ENCODE measurements around the gene TRPM2. TPM values are rescaled to one million over a fixed set of nuclear protein-coding genes. Genes with fewer than 3 reads are reported as not detected.

The TRPM2 gene
- total RNA-seq, 3 donors from 2014 or later (not counting 1 experiment from before 2014, with no cell fraction given), result 21.7 to 70.5 (median 25.2) TPM

DNA sequence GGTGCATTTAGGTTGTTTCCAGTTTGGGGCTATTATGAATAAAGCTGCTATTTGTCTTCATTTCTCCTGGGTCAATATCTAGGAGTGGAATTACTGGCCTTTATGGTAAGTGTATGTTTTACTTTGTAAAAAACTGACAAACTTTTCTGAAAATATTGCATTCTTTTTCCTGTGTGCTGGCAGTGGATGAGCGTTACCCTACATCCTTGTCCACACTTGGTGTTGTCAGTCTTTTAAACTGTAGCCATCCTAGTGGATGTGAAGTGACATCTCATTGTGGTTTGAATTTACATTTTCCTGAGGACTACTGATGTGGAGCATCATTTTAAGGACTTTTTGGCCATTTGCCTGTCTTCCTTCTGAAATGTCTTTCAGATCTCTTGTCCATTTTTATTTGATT, 35.9 kb downstream of the TRPM2 start:
- ATAC-seq (no peak), DNase-seq (no peak)
- Histone ChIP-seq H3K9me3 (ENCODE audit: control insufficient read depth, insufficient read depth, low read length) (no peaks in the 10 kb centered on the region), H3K4me1 (ENCODE audit: control insufficient read depth, insufficient read depth, low read length) (no peaks in the 10 kb centered on the region), H3K4me3 (ENCODE audit: low read length) (no peak overlapping the region), H3K36me3 (ENCODE audit: control insufficient read depth, insufficient read depth, low read length) (no peaks in the 10 kb centered on the region), H3K27me3 (ENCODE audit: control insufficient read depth, insufficient read depth, low read length) (no peaks in the 10 kb centered on the region), H3K27ac (ENCODE audit: low read length) (no peak overlapping the region)
- TF ChIP-seq, protein P1, sequence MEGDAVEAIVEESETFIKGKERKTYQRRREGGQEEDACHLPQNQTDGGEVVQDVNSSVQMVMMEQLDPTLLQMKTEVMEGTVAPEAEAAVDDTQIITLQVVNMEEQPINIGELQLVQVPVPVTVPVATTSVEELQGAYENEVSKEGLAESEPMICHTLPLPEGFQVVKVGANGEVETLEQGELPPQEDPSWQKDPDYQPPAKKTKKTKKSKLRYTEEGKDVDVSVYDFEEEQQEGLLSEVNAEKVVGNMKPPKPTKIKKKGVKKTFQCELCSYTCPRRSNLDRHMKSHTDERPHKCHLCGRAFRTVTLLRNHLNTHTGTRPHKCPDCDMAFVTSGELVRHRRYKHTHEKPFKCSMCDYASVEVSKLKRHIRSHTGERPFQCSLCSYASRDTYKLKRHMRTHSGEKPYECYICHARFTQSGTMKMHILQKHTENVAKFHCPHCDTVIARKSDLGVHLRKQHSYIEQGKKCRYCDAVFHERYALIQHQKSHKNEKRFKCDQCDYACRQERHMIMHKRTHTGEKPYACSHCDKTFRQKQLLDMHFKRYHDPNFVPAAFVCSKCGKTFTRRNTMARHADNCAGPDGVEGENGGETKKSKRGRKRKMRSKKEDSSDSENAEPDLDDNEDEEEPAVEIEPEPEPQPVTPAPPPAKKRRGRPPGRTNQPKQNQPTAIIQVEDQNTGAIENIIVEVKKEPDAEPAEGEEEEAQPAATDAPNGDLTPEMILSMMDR (IDR thresholded peaks at IDR 0.05), result no peak
- peaks cover 4 to 10% of the 10 kb centered on the region in 2 donors for H3K4me1 Mint-ChIP-seq
- H3K9me3 Mint-ChIP-seq, result peaks cover 4% of the 10 kb centered on the region in 2 donors
- intact Hi-C loops (cut with micrococcal nuclease), result no loop called here
- H3K27ac Mint-ChIP-seq, result peak overlapping the region in 1 of 2 donors; percentile 7
- no CpG with 5 or more reads among the region's 1 CpG for whole genome bisulfite sequencing (ENCODE audit: insufficient coverage)
- no peak overlapping the region for H3K4me3 Mint-ChIP-seq
- peaks cover 26% of the 10 kb centered on the region for H3K36me3 Mint-ChIP-seq
- no peaks in the 10 kb centered on the region for H3K27me3 Mint-ChIP-seq (ENCODE audit: low read depth in 2 of 2)

DNA sequence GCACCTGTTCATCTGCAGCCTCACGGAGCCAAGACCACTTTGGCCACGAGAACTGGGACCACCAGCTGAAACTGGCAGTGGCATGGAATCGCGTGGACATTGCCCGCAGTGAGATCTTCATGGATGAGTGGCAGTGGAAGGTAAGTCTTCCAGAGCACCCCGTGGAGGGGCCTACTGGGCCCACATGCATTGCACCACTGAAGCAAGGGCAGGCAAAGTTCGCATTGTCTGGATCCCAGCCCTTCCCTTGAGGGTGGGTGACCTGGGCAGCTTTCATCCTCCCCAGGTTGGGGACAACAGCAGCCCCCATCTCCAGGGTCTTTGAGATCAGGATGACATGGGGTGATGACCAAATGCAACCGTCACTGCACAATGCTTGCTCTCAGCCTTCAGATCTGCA, 37.5 kb downstream of the TRPM2 start:
- ATAC-seq (no peak), DNase-seq (no peak)
- 95% methylated on average over 8 of the region's 8 CpGs for WGBS (ENCODE audit: insufficient coverage)
- no peak overlapping the region for H3K27ac Mint-ChIP-seq
- H3K27me3 Mint-ChIP-seq (ENCODE audit: low read depth in 2 of 2), result no peaks in the 10 kb centered on the region
- peaks cover 12% of the 10 kb centered on the region for H3K36me3 Mint-ChIP-seq
- peaks cover 4 to 10% of the 10 kb centered on the region in 2 donors for H3K4me1 Mint-ChIP-seq
- no peaks in the 10 kb centered on the region for H3K9me3 Mint-ChIP-seq
- Histone ChIP-seq H3K4me3 (ENCODE audit: low read length) (no peak overlapping the region), H3K36me3 (ENCODE audit: control insufficient read depth, insufficient read depth, low read length) (no peaks in the 10 kb centered on the region), H3K27me3 (ENCODE audit: control insufficient read depth, insufficient read depth, low read length) (no peaks in the 10 kb centered on the region), H3K4me1 (ENCODE audit: control insufficient read depth, insufficient read depth, low read length) (no peaks in the 10 kb centered on the region), H3K9me3 (ENCODE audit: control insufficient read depth, insufficient read depth, low read length) (no peaks in the 10 kb centered on the region), H3K27ac (ENCODE audit: low read length) (no peak overlapping the region)
- intact Hi-C loops (cut with micrococcal nuclease), result no loop called here
- no peak overlapping the region for H3K4me3 Mint-ChIP-seq
- TF ChIP-seq, protein P1 (IDR thresholded peaks at IDR 0.05), result no peak

- DNase-seq (no peak), ATAC-seq (no peak)
- H3K27ac Mint-ChIP-seq, result no peak overlapping the region
Measured at GRCh38 chr21:44391345-44392091, 38.1 kb downstream of the TRPM2 start.

More at GRCh38 chr21:44391345-44392091, 38.1 kb downstream of the TRPM2 start:
- H3K4me3 Mint-ChIP-seq, result no peak overlapping the region
- H3K27ac ChIP-seq (ENCODE audit: low read length), result no peak overlapping the region
- H3K27me3 Mint-ChIP-seq (ENCODE audit: low read depth in 2 of 2), result no peaks in the 10 kb centered on the region
- no peaks in the 10 kb centered on the region for H3K4me1 ChIP-seq (ENCODE audit: control insufficient read depth, insufficient read depth, low read length)
- H3K9me3 Mint-ChIP-seq, result no peaks in the 10 kb centered on the region
- 67% methylated on average over 32 of the region's 34 CpGs for WGBS (ENCODE audit: insufficient coverage)
- TF ChIP-seq, protein P1 (IDR thresholded peaks at IDR 0.05), result no peak
- H3K4me1 Mint-ChIP-seq, result peaks cover 4 to 10% of the 10 kb centered on the region in 2 donors
- no peaks in the 10 kb centered on the region for H3K9me3 ChIP-seq (ENCODE audit: control insufficient read depth, insufficient read depth, low read length)
- intact Hi-C loops (cut with micrococcal nuclease), result no loop called here
- no peaks in the 10 kb centered on the region for H3K36me3 ChIP-seq (ENCODE audit: control insufficient read depth, insufficient read depth, low read length)
- no peak overlapping the region for H3K4me3 ChIP-seq (ENCODE audit: low read length)
- H3K36me3 Mint-ChIP-seq, result peaks cover 12% of the 10 kb centered on the region
- no peaks in the 10 kb centered on the region for H3K27me3 ChIP-seq (ENCODE audit: control insufficient read depth, insufficient read depth, low read length)
